ENCODE results near the gene S1PR4.

S1PR4 gene

GRCh38 chr19:3193256-3194105, 14.9 kb downstream of the S1PR4 start:
- no peak for DNase-seq (ENCODE audit: low read depth)
- H3K4me3 ChIP-seq (replicated peaks; ENCODE audit: low read depth, low read length) = no peak overlapping the region
- no peak for TF ChIP-seq CTCF (IDR thresholded peaks at IDR 0.05; ENCODE audit: low read length, missing control alignments)

DNA sequence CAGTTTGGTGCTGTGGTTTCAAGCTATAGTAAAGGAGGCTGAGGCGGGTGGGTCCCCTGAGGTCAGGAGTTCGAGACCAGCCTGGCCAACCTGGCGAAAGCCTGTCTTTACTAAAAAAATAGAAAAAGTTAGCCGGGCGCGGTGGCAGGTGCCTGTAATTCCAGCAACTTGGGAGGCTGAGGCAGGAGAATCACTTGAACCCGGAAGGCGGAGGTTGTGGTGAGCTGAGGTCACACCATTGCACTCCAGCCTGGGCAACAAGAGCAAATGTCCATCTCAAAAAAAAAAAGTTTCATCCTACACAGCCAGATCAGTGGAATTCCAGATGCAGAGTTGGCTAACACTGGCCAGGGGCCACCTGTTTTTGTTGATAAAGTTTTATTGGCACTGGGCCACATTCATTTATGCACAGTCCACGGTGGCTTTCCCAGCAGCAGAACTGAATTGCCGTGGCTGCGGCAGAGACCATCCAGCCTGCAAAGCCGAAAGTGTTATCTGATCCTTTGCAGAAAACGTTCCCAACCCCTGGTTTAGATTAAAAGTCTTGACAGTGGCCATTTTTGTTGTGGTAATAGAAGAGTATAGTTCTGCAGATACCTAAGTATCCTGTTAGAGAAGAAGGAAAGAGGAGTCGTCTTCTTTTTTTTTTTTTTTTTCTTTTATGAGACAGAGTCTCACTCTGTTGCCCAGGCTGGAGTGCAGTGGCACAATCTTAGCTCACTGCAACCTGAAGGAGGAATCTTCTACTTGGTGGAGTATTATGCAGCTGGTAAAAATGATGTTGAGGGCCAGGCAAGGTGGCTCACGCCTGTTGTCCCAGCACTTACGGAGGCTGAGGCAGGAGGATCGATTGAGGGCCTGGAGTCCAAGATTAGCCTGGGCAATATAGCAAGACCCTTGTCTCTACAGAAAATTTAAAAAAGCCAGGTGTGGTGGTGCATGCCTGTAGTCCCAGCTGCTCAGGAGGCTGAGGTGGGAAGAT, 15.8 kb downstream of the S1PR4 start:
- no peak for TF ChIP-seq CTCF (IDR thresholded peaks at IDR 0.05; ENCODE audit: low read length, missing control alignments)
- peak; percentile 9 for DNase-seq (ENCODE audit: low read depth)
- no peak overlapping the region for H3K4me3 ChIP-seq (replicated peaks; ENCODE audit: low read depth, low read length)

DNA sequence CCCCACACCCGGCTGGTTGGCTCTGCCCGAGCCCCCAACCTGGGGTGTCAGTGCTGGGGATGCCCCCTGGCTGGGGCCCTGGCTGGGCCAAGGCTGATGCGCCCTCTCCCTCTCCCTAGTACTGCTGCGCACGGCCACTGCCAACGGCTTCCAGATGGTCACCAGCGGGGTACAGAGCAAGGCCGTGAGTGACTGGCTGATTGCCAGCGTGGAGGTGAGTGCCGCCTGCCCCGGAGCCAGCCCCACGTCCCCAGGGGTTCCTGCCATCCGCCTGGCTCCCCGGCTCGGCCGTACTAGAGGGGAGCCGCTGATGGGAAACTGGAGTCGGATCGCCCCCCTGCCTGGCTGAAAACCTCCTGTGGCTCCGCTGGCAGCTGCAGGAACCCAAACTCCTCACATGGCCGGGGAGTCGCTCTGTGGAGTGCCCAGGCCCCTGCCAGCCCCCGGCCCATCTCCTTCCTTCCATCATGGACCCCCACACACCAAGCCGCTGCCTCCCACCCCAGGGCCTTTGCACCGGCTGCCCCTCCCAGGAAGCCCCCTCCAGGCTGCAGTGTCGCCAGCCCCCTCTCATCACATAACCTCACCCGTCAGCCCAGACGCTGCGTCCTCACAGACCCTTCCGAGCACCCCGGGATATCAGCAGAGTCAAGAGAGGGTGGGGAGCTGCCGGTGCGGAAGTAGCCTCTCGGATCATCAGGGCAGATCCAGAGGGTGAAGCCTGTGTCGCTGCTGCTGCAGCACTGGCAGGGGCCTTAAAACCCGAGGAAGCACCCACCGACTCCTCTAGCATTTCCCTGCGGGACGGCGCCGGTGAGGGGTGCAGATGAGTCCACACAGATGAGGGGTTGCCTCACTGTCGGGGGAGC, 17.7 kb downstream of the S1PR4 start:
- no peak overlapping the region for H3K4me3 ChIP-seq (replicated peaks; ENCODE audit: low read depth, low read length)
- no peak for DNase-seq (ENCODE audit: low read depth)
- no peak for TF ChIP-seq CTCF (IDR thresholded peaks at IDR 0.05; ENCODE audit: low read length, missing control alignments)

DNA sequence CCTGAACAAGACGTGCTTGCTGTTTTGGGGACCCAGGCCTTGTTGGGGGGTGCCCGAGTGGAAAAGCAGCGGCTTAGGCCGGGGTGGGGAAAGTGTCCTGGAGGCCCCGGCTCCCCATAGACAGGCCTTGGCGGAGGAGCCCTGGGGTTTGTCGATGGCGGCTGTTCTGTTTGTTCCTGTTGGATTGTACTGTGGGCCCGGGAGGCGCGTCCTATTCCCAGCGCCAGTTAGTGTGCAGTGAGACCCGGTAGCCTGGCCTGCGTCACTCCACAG, 18.3 kb downstream of the S1PR4 start:
- no peak overlapping the region for H3K4me3 ChIP-seq (replicated peaks; ENCODE audit: low read depth, low read length)
- DNase-seq (ENCODE audit: low read depth) = no peak
- no peak for TF ChIP-seq CTCF (IDR thresholded peaks at IDR 0.05; ENCODE audit: low read length, missing control alignments)

- TF ChIP-seq CTCF (IDR thresholded peaks at IDR 0.05; ENCODE audit: low read length, missing control alignments) = no peak
- DNase-seq (ENCODE audit: low read depth) = no peak
- no peak overlapping the region for H3K4me3 ChIP-seq (replicated peaks; ENCODE audit: low read depth, low read length)
Measured at GRCh38 chr19:3198901-3199700, 20.5 kb downstream of the S1PR4 start.

All from fibroblast of pulmonary artery (primary cell).